Adipose tissue (tissue), 3 donors: ENCODE results near the gene MYH6. TPM values are rescaled to one million over a fixed set of nuclear protein-coding genes. Genes with fewer than 3 reads are reported as not detected.
"Not testable (repeated sequence)": the region's sequence is repeated elsewhere in the genome, so short reads cannot be mapped to it uniquely, and the experiment has no call there.

ENCODE experiments used
- H3K27ac ChIP-seq: one replicate; pipeline ENCODE4 v1.5.1; 2013; ENCODE audit warnings: low read depth, low read length
- WGBS, 3 donors: extraction: QIAGEN DNeasy Blood & Tissue Kit; methylation state at CpG; one replicate each; pipeline ENCODE4 v1.1.7; 2013; 5-methylcytosine and 5-hydroxymethylcytosine counted together
- polyA plus RNA-seq, 3 donors: library from polyadenylated mRNA; stranded (reverse); fragments of 200-250 nt; gene quantifications; one replicate each; pipeline ENCODE4 v1.2.3, GENCODE V29; 2013
- donor health status: healthy with polysubstance abuse.
- donor health status: Bipolar disorder and iron deficiency.
- donor health status: healthy.

Gene MYH6
- polyA plus RNA-seq, 3 donors: 0.18 to 10.8 (median 0.56) TPM

DNA sequence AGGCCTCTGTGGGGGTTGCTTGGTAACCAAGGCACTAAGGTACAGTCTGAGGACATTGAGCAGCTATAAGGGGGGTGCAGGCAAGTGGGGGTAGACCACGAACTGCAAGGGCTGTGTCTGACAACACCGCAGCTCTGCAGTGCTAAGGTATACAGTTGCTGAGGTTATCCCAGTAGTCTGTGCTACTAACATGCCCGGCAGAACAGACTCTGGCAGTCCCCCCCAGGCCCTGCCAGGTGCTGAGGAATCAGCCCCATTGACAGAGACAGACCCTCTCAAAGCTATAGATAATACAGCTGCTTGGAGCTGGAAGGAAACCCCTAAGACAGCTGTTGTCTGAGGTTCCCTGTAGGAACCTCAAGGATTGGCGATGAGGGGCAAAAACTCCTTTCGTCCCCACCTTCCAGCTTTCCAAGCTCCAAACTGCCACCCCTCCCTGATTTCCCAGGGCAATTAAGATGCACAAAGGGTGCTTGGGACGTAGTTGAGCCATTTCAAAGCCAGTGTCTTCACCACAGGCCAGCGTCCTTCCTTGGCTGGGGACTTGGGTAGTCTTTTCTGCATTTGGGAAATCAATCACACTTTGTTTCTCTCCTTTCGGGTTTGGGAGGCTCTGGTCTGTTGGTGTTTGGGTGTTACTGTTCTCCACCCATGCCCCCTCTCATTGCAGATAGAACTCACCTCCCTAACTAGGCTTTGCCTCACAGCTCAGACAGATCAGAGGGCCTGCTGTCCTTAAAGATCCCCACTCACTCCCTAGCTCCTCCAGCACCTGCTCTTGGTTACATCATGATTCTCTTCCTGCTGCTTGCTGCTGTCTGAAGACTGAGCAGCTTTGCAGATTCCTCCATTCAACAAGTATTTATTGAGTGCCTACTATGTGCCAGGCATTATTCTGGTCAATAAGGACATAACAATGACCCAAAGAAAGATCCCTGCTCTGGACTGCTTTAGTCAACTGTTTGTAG is 29.3 kb upstream of the MYH6 start:
- 73 to 83% (median 75%) methylated on average over 8 of the region's 8 CpGs for WGBS, 3 donors
- H3K27ac ChIP-seq: no peak overlapping the region

DNA sequence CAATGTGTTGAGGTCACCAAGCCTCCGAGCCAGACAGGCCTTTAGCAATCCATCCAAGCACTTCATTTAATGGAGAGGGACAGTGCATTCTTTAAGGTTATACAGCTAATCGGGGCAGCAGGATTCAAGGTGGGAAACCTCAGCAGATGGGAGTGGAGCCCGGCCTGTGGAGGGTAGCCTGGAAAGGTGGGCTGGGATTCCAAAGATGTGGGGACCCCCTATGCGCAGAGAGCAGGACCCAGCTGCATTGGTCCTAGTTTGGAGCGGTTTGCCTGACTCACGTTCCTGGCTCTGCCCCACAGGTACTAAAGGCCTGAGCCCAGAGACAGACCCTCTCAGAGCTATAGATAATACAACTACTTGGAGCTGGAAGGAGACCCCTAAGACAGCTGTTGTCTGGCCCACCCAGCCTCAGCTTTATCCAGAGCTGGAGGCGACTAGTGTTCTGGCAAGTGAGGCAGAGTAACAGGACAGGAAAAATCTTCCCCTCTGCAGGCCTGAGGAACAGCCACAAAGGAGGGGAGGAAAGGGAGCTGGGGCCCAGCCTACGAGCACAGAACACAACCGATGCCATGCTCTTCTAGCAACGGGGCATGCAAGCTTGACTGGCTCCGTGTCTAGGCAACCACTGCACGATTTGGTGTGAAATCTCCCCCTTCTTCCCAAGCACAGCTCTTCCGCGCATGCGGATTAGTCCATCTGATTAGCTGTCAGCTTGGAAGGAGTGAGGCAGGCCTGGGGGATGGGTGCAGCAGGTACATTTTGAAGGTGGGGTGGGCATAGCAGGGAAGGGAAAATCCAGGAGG is 28.5 kb upstream of the MYH6 start:
- WGBS, 3 donors: 69 to 79% (median 75%) methylated on average over 15 of the region's 15 CpGs

GRCh38 chr14:23435543-23436326 is 27.7 kb upstream of the MYH6 start, which contains the start of gene MYH7:
TSS of gene MYH7 (minus strand) at chr14:23435660. CDS start at chr14:23433732, 1,928 bp downstream.
- H3K27ac ChIP-seq: no peak within 1 kb of the TSS
- WGBS, 3 donors: 51 to 61% (median 56%) methylated on average over 10 of the region's 10 CpGs

More for the DNA sequence above, 28.5 kb upstream of the MYH6 start:
- H3K27ac ChIP-seq: no peak overlapping the region

- WGBS, 3 donors: 78 to 87% (median 79%) methylated on average over 8 of the region's 8 CpGs
- H3K27ac ChIP-seq: no peak overlapping the region
Observed at GRCh38 chr14:23434488-23435222, 26.6 kb upstream of the MYH6 start.

DNA sequence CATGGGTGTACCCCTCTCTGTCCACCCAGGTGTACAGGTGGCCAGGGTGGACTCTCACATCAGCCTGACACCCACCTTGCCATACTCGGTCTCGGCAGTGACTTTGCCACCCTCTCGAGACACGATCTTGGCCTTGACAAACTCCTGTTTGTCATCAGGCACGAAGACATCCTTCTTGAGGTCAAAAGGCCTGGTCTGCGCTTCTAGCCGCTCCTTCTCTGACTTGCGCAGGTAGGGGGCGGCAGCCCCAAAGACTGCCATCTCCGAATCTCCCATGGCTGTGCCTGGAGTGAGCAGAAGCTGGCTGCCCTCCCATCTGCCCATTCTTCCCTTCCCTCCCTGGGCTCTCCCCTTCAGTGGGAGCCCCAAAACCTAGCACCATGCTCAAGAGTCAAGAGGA is 25.4 kb upstream of the MYH6 start:
- 73 to 79% (median 78%) methylated on average over 10 of the region's 10 CpGs for WGBS, 3 donors
- H3K27ac ChIP-seq: no peak overlapping the region

DNA sequence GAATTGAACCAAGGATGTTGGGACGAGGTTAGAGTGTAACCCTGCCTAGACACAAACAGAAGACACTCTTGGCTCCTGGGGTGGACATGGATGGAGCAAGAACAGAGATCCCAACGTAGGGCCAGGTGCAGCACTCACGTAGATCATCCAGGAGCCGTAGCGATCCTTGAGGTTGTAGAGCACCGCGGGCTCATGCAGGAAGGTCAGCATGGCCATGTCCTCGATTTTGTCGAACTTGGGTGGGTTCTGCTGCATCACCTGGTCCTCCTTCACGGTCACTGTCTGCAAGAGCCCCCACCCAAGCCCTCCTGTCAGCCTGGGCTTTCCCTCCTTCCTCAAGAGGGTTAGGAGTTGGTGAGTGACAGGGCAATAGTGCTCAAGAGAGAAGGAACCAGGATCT is 24.9 kb upstream of the MYH6 start:
- WGBS, 3 donors: 75 to 85% (median 84%) methylated on average over 10 of the region's 10 CpGs
- H3K27ac ChIP-seq: no peak overlapping the region

- H3K27ac ChIP-seq: no peak overlapping the region
- WGBS, 3 donors: 69 to 81% (median 78%) methylated on average over 17 of the region's 17 CpGs
Observed at GRCh38 chr14:23432102-23432925, 24.2 kb upstream of the MYH6 start.

- H3K27ac ChIP-seq: no peak overlapping the region
- WGBS, 3 donors: 88 to 94% (median 91%) methylated on average over 10 of the region's 10 CpGs
Observed at GRCh38 chr14:23431486-23431885, 23.4 kb upstream of the MYH6 start.

- 45 to 55% (median 49%) methylated on average over 2 of the region's 2 CpGs for WGBS, 3 donors
- H3K27ac ChIP-seq: no peak overlapping the region
Observed at GRCh38 chr14:23430723-23431085, 22.6 kb upstream of the MYH6 start.

DNA sequence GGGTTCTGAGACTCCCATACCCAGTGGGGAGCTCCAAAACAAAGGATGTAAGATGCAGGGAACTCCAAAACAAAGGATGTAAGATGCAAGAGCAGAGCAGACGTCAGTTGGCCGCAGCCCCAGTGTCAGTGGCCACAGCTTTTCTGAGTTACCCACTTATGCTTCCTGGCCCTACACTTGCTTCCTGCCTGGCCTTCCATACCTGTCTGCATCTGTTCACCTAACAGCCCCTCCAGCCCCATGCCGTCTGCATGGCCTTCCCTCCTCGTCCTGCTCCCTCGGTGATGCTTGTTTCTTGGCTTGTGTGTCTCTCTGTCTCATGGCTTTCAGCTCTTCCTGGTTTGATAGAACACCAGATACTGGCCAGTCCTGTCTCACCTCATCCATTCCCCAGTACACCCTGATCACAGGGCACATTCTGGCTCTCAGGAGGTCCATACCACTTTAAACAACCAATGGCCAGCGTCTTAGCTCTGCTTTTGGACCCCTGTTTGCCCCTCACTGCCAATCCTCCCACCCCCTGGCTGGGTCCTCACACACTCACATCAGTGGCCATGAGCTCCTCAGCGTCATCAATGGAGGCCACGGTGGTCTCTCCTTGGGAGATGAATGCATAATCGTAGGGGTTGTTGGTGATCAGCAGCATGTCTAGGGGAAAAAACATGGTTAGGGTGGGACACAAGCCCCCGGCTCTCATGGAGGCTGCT is 22.1 kb upstream of the MYH6 start:
- WGBS, 3 donors: 81 to 82% (median 81%) methylated on average over 10 of the region's 10 CpGs
- no peak overlapping the region for H3K27ac ChIP-seq

DNA sequence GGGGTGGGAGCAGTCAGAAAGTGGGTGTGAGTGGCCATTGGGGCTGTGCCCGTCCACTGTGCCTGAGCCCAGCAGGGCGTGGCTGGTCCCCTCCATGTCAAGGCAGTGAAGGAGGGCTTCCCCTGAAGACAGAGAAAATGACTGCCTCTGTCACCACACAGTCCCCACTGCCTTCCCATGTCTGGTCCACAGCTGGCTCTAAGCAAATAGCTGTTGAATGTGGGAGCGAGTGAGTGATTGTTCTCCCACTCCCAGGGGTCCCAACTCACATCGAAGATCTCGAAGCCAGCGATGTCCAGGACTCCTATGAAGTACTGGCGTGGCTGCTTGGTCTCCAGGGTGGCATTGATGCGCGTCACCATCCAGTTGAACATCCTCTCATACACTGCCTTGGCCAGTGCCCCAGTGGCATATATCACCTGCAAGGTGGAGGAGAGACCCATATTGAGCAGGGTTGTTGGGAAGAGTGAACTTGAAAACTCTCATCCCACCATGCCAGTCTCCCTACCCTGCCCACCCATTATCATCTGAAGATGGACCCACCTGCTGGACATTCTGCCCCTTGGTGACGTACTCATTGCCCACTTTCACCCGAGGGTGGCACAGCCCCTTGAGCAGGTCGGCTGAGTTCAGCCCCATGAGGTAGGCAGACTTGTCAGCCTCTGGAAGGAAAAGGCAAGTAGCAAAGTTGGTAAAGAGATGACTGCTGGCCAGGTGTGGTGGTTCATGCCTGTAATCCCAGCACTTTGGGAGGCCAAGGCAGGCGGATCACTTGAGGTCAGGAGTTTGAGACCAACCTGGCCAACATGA is 20.8 kb upstream of the MYH6 start:
- WGBS, 3 donors: 88 to 92% (median 90%) methylated on average over 13 of the region's 13 CpGs
- H3K27ac ChIP-seq: no peak overlapping the region

- H3K27ac ChIP-seq: not testable (repeated sequence)
- 79 to 88% (median 80%) methylated on average over 6 of the region's 6 CpGs for WGBS, 3 donors
Observed at GRCh38 chr14:23425798-23426197, 17.7 kb upstream of the MYH6 start.

GRCh38 chr14:23425169-23425568 is 17.1 kb upstream of the MYH6 start:
- 80 to 87% (median 80%) methylated on average over 10 of the region's 10 CpGs for WGBS, 3 donors

GRCh38 chr14:23423657-23424056 is 15.6 kb upstream of the MYH6 start:
- no peak overlapping the region for H3K27ac ChIP-seq
- WGBS, 3 donors: 88 to 91% (median 88%) methylated on average over 6 of the region's 6 CpGs

More at GRCh38 chr14:23425169-23425568, 17.1 kb upstream of the MYH6 start:
- H3K27ac ChIP-seq: no peak overlapping the region

- H3K27ac ChIP-seq: no peak overlapping the region
Observed at GRCh38 chr14:23421594-23421993, 13.5 kb upstream of the MYH6 start.

- WGBS, 3 donors: 56 to 84% (median 61%) methylated on average over 2 to 3 of the region's 17 CpGs
- not testable (repeated sequence) for H3K27ac ChIP-seq
Observed at GRCh38 chr14:23419646-23420045, 11.6 kb upstream of the MYH6 start.
